Mesendoderm (in vitro differentiated cells): ENCODE data around the gene HRH2.

Experiments
- DNase-seq: peaks from one replicate; pipeline ENCODE4 v3.0.0; 2013
- H2AK5ac ChIP-seq: 2 replicates; pipeline ENCODE4 v1.6.1; 2013; ENCODE audit warnings: low read length, inconsistent platforms
- H2BK120ac ChIP-seq: 2 replicates; pipeline ENCODE4 v1.6.1; 2013; ENCODE audit warnings: low read depth, mild to moderate bottlenecking, low read length, moderate library complexity, mixed read lengths
- H2BK15ac ChIP-seq: replicated peaks from 2 replicates; pipeline ENCODE4 v1.6.1; 2013; ENCODE audit warnings: low read depth, mild to moderate bottlenecking, moderate library complexity
- H2BK5ac ChIP-seq: 2 replicates; pipeline ENCODE4 v1.6.1; 2013; ENCODE audit warnings: low read length, inconsistent platforms
- H3K18ac ChIP-seq: 2 replicates; pipeline ENCODE4 v1.6.1; 2013; ENCODE audit warnings: mild to moderate bottlenecking, low read length, mixed read lengths
- H3K23ac ChIP-seq: one replicate; pipeline ENCODE4 v1.6.1; 2013; ENCODE audit warnings: low read length
- H3K27ac ChIP-seq: 2 replicates; pipeline ENCODE4 v1.5.1; 2013; ENCODE audit warnings: low read depth, mild to moderate bottlenecking, inconsistent platforms, low read length, moderate library complexity
- H3K27me3 ChIP-seq: 2 replicates; pipeline ENCODE4 v1.6.1; 2013; ENCODE audit warnings: low read length, control low read depth, mild to moderate bottlenecking, inconsistent platforms; ENCODE audit not compliant: insufficient read depth, poor library complexity
- H3K36me3 ChIP-seq: 2 replicates; pipeline ENCODE4 v1.6.1; 2013; ENCODE audit warnings: low read length, inconsistent platforms; ENCODE audit not compliant: control insufficient read depth, insufficient read depth
- H3K4ac ChIP-seq: one replicate; pipeline ENCODE4 v1.6.1; 2013; ENCODE audit warnings: low read depth, mild to moderate bottlenecking, low read length, moderate library complexity
- H3K4me1 ChIP-seq: 2 replicates; pipeline ENCODE4 v1.6.1; 2013; ENCODE audit warnings: low read depth, low read length, inconsistent platforms; ENCODE audit not compliant: control insufficient read depth
- H3K4me2 ChIP-seq: 2 replicates; pipeline ENCODE4 v1.6.1; 2013; ENCODE audit warnings: low read length
- H3K4me3 ChIP-seq: 2 replicates; pipeline ENCODE4 v1.5.1; 2013; ENCODE audit warnings: mild to moderate bottlenecking, low read length
- H3K56ac ChIP-seq: one replicate; pipeline ENCODE4 v1.6.1; 2013; ENCODE audit warnings: low read length
- H3K79me1 ChIP-seq: 2 replicates; pipeline ENCODE4 v1.6.1; 2013; ENCODE audit warnings: low read length, inconsistent platforms
- H3K79me2 ChIP-seq: 2 replicates; pipeline ENCODE4 v1.6.1; 2013; ENCODE audit warnings: mild to moderate bottlenecking, low read length; ENCODE audit not compliant: control insufficient read depth, insufficient read depth
- H3K9ac ChIP-seq: 2 replicates; pipeline ENCODE4 v1.6.1; 2013; ENCODE audit warnings: low read length, inconsistent platforms
- H4K5ac ChIP-seq: one replicate; pipeline ENCODE4 v1.6.1; 2013; ENCODE audit warnings: low read length
- H4K8ac ChIP-seq: one replicate; pipeline ENCODE4 v1.6.1; 2013; ENCODE audit warnings: low read depth, mild to moderate bottlenecking, control low read depth, low read length, moderate library complexity
- WGBS: extraction: QIAGEN DNeasy Blood & Tissue Kit; methylation state at CpG from one replicate; pipeline ENCODE4 v1.1.7; 2013; ENCODE audit warnings: low lambda C conversion rate, missing lambda C conversion rate; ENCODE audit not compliant: insufficient coverage; ENCODE audit errors: extremely low coverage; 5-methylcytosine and 5-hydroxymethylcytosine counted together

Gene HRH2

GRCh38 chr5:175654339-175654738 lies 3.5 kb upstream of the HRH2 start:
- Histone ChIP-seq H4K8ac (no peak overlapping the region), H3K4me3 (no peak overlapping the region), H3K9ac (no peak overlapping the region), H3K4me2 (no peak overlapping the region), H3K36me3 (no peaks in the 10 kb centered on the region), H3K27me3 (no peaks in the 10 kb centered on the region), H3K23ac (no peak overlapping the region), H3K27ac (no peak overlapping the region), H3K4ac (no peak overlapping the region), H3K79me1 (no peaks in the 10 kb centered on the region), H3K56ac (no peak overlapping the region), H2BK120ac (no peak overlapping the region), H3K79me2 (no peaks in the 10 kb centered on the region), H3K4me1 (no peaks in the 10 kb centered on the region), H4K5ac (no peak overlapping the region), H2BK15ac (no peak overlapping the region), H2AK5ac (no peak overlapping the region), H2BK5ac (no peak overlapping the region), H3K18ac (no peak overlapping the region)
- WGBS = no CpG with 5 or more reads among the region's 7 CpGs
- no peak for DNase-seq

GRCh38 chr5:175654807-175655206 lies 3.1 kb upstream of the HRH2 start:
- no peak overlapping the region for H4K8ac ChIP-seq
- H3K27ac ChIP-seq = no peak overlapping the region
- H3K79me1 ChIP-seq = no peaks in the 10 kb centered on the region
- no peak overlapping the region for H3K4me2 ChIP-seq
- H2BK5ac ChIP-seq = no peak overlapping the region
- DNase-seq = no peak
- no peak overlapping the region for H2BK120ac ChIP-seq
- no CpG with 5 or more reads among the region's 8 CpGs for WGBS
- H3K27me3 ChIP-seq = no peaks in the 10 kb centered on the region
- no peak overlapping the region for H3K4ac ChIP-seq
- no peak overlapping the region for H2AK5ac ChIP-seq
- no peak overlapping the region for H4K5ac ChIP-seq
- H2BK15ac ChIP-seq = no peak overlapping the region
- H3K4me3 ChIP-seq = no peak overlapping the region
- H3K23ac ChIP-seq = no peak overlapping the region
- no peak overlapping the region for H3K18ac ChIP-seq
- no peaks in the 10 kb centered on the region for H3K4me1 ChIP-seq
- H3K36me3 ChIP-seq = no peaks in the 10 kb centered on the region
- H3K79me2 ChIP-seq = no peaks in the 10 kb centered on the region
- H3K56ac ChIP-seq = no peak overlapping the region
- H3K9ac ChIP-seq = no peak overlapping the region

- Histone ChIP-seq H3K56ac (no peak overlapping the region), H2AK5ac (no peak overlapping the region), H3K9ac (no peak overlapping the region), H3K4me1 (no peaks in the 10 kb centered on the region), H2BK120ac (no peak overlapping the region), H3K79me2 (no peaks in the 10 kb centered on the region), H2BK5ac (no peak overlapping the region), H3K79me1 (no peaks in the 10 kb centered on the region), H3K27me3 (no peaks in the 10 kb centered on the region), H4K8ac (no peak overlapping the region), H3K27ac (no peak overlapping the region), H3K36me3 (no peaks in the 10 kb centered on the region), H3K4ac (no peak overlapping the region), H3K4me3 (no peak overlapping the region), H3K23ac (no peak overlapping the region), H3K18ac (no peak overlapping the region), H2BK15ac (no peak overlapping the region), H3K4me2 (no peak overlapping the region), H4K5ac (no peak overlapping the region)
- DNase-seq = no peak
- no CpG with 5 or more reads among the region's 2 CpGs for WGBS
Measured at GRCh38 chr5:175655411-175655810, 2.5 kb upstream of the HRH2 start.

- no peak overlapping the region for H3K27ac ChIP-seq
- no CpG with 5 or more reads among the region's 8 CpGs for WGBS
- H3K4me1 ChIP-seq = no peaks in the 10 kb centered on the region
- H3K79me2 ChIP-seq = no peaks in the 10 kb centered on the region
- H3K56ac ChIP-seq = no peak overlapping the region
- H3K18ac ChIP-seq = no peak overlapping the region
- no peak overlapping the region for H3K4ac ChIP-seq
- H3K9ac ChIP-seq = no peak overlapping the region
- no peak overlapping the region for H4K5ac ChIP-seq
- H2BK120ac ChIP-seq = no peak overlapping the region
- no peak overlapping the region for H3K23ac ChIP-seq
- H3K27me3 ChIP-seq = no peaks in the 10 kb centered on the region
- no peaks in the 10 kb centered on the region for H3K36me3 ChIP-seq
- DNase-seq = no peak
- H4K8ac ChIP-seq = no peak overlapping the region
- no peak overlapping the region for H3K4me2 ChIP-seq
- H2BK15ac ChIP-seq = no peak overlapping the region
- H2AK5ac ChIP-seq = no peak overlapping the region
- H3K79me1 ChIP-seq = no peaks in the 10 kb centered on the region
- H2BK5ac ChIP-seq = no peak overlapping the region
- H3K4me3 ChIP-seq = no peak overlapping the region
Measured at GRCh38 chr5:175656966-175657365, 905 bp upstream of the HRH2 start.

- Histone ChIP-seq H2BK120ac (no peak overlapping the region), H2AK5ac (no peak overlapping the region), H3K4ac (no peak overlapping the region), H3K18ac (no peak overlapping the region), H3K4me2 (peak overlapping the region; percentile 81), H3K4me1 (no peaks in the 10 kb centered on the region), H3K27me3 (no peaks in the 10 kb centered on the region), H4K5ac (no peak overlapping the region), H3K79me1 (no peaks in the 10 kb centered on the region), H3K79me2 (no peaks in the 10 kb centered on the region), H2BK15ac (no peak overlapping the region), H3K27ac (no peak overlapping the region), H4K8ac (no peak overlapping the region), H2BK5ac (no peak overlapping the region), H3K56ac (peak overlapping the region; percentile 73), H3K4me3 (peak overlapping the region; percentile 52), H3K36me3 (no peaks in the 10 kb centered on the region), H3K23ac (no peak overlapping the region), H3K9ac (peak overlapping the region; percentile 60)
- no CpG with 5 or more reads among the region's 41 CpGs for WGBS
- DNase-seq = peak; percentile 58
Measured at GRCh38 chr5:175658299-175659145, 651 bp downstream of the HRH2 start.
